ENCODE measurements around the gene ACOXL. TPM values are rescaled to one million over a fixed set of nuclear protein-coding genes. Genes with fewer than 3 reads are reported as not detected.

Gene ACOXL
- total and polyA plus RNA-seq, 8 donors = 4.7 to 30.3 (median 8.3) TPM

DNA sequence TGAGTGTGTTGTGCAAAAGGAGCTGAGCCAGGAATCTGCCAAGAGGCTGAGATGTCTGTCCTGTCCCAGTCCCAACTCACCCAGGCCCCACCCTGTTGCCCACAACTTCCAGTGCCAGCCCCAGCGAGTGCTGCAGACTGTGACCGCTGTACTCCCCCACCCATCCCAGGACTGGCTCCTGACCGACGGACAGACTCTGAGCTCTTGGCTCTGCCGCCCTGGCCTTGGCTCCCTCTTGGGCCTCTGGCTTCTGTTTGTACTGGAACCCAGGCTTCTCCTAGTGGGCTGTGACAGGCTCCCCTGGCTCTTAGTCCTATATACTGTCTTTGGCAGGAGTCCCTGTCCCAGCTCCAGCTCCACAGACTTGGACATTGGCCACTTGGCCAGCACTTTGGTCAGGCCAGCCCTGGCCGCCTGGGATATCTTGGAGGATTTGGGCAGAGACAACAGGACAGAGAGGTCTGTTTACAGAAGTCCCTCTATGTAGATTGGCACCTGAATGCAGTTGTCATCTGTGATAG is 41.1 kb downstream of the ACOXL start:
- no peaks in the 10 kb centered on the region for H3K36me3 ChIP-seq
- DNase-seq = peak in 2 of 4 donors; percentile 78 to 83
- peak; percentile 55 for ATAC-seq
- no peaks in the 10 kb centered on the region for H3K27me3 ChIP-seq
- peaks cover 0 to 3% of the 10 kb centered on the region in 2 donors for H3K4me1 ChIP-seq
- TF ChIP-seq, protein P1, sequence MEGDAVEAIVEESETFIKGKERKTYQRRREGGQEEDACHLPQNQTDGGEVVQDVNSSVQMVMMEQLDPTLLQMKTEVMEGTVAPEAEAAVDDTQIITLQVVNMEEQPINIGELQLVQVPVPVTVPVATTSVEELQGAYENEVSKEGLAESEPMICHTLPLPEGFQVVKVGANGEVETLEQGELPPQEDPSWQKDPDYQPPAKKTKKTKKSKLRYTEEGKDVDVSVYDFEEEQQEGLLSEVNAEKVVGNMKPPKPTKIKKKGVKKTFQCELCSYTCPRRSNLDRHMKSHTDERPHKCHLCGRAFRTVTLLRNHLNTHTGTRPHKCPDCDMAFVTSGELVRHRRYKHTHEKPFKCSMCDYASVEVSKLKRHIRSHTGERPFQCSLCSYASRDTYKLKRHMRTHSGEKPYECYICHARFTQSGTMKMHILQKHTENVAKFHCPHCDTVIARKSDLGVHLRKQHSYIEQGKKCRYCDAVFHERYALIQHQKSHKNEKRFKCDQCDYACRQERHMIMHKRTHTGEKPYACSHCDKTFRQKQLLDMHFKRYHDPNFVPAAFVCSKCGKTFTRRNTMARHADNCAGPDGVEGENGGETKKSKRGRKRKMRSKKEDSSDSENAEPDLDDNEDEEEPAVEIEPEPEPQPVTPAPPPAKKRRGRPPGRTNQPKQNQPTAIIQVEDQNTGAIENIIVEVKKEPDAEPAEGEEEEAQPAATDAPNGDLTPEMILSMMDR (IDR thresholded peaks at IDR 0.05) = no peak
- H3K9me3 ChIP-seq = no peaks in the 10 kb centered on the region
- intact Hi-C loops (cut with DNase I) = no loop called here
- no peak overlapping the region for H3K4me3 ChIP-seq
- H3K27ac ChIP-seq = no peak overlapping the region

DNA sequence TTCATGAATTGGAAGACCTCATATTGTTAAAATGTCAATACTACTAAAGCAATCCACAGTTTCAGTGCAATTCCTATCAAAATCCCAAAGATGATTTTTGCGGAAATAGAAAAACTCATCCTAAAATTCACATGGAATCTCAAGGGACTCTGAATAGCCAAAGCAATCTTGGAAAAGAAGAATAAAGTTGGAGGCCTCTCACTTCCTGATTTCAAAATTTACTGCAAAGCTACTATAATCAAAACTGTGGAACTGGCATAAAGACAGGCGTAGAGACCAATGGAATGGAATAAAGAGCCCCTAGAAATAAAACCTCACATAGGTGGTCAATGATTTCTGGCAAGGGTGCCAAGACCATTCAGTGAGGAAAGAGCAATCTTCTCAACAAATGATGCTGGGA is 42.3 kb downstream of the ACOXL start:
- intact Hi-C loops (cut with DNase I) = no loop called here
- no peaks in the 10 kb centered on the region for H3K36me3 ChIP-seq
- DNase-seq (no peak), ATAC-seq (no peak)
- no peaks in the 10 kb centered on the region for H3K9me3 ChIP-seq
- H3K27ac ChIP-seq = no peak overlapping the region
- H3K27me3 ChIP-seq = no peaks in the 10 kb centered on the region
- TF ChIP-seq, protein P1 (IDR thresholded peaks at IDR 0.05) = no peak
- no peak overlapping the region for H3K4me3 ChIP-seq
- H3K4me1 ChIP-seq = peaks cover 0 to 3% of the 10 kb centered on the region in 2 donors

DNA sequence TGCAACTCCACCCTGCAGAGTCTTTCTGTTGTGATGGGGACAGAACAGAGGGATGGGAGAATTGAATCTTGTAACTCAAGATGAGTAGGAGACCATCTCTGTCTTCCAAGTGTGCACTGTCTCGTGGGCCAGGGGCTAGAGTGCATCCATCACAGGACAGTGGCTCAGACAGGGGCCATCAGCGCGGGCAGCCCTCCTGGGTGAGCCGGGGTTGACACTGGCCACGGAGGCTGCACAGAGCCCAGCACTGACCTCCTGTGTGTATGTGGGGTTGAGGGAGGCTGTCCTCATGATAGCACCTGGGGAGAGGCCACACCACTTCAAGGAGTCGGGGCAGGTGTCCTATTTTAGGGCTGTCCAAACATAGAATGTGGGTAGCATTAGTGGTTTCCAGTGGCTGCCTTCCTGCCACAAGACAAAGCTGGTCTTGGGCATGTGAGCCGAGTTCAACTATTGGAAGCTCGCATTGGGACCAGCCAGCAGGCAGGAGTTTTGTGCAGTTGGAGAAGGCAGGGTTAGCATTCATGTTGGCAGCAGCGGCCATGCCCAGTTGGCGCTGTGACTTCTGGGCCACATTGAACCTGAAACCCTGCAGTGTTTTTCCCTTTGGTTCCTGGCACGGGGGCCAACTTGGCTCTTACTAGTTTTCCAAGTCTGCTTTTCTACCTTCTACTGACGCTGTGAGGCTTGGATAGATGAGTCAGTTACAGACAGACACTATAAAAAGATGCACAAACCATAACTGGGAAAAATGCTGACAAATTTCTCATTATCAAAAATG is 45.3 kb downstream of the ACOXL start:
- ATAC-seq (no peak), DNase-seq (no peak)
- Histone ChIP-seq H3K4me1 (no peaks in the 10 kb centered on the region), H3K9me3 (no peaks in the 10 kb centered on the region), H3K36me3 (no peaks in the 10 kb centered on the region), H3K27me3 (no peaks in the 10 kb centered on the region), H3K4me3 (no peak overlapping the region), H3K27ac (no peak overlapping the region)
- TF ChIP-seq, protein P1 (IDR thresholded peaks at IDR 0.05) = no peak
- intact Hi-C loops (cut with DNase I) = no loop called here

DNA sequence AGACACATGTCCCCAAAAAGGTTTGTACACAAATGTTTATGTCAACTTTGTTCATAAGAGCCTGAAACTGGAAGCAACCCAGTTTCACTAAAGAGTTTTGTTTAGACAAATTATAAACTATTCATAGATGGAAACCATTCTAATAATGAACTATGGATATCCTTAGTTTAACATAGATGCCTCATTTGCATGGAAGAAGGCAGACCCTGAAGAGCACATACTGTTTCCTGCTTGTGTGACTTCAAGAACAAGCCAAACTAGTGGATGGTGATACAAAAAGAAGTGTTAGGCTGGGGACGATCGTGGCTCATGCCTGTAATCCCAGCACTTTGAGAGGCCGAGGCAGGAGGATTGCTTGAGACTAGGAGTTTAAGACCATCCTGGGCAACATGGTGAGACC is 48.1 kb downstream of the ACOXL start:
- Histone ChIP-seq H3K27ac (no peak overlapping the region), H3K27me3 (no peaks in the 10 kb centered on the region), H3K4me3 (no peak overlapping the region), H3K4me1 (no peaks in the 10 kb centered on the region), H3K9me3 (no peaks in the 10 kb centered on the region), H3K36me3 (no peaks in the 10 kb centered on the region)
- no peak for ATAC-seq
- intact Hi-C loops (cut with DNase I) = no loop called here
- no peak for DNase-seq
- TF ChIP-seq, protein P1 (IDR thresholded peaks at IDR 0.05) = no peak

DNA sequence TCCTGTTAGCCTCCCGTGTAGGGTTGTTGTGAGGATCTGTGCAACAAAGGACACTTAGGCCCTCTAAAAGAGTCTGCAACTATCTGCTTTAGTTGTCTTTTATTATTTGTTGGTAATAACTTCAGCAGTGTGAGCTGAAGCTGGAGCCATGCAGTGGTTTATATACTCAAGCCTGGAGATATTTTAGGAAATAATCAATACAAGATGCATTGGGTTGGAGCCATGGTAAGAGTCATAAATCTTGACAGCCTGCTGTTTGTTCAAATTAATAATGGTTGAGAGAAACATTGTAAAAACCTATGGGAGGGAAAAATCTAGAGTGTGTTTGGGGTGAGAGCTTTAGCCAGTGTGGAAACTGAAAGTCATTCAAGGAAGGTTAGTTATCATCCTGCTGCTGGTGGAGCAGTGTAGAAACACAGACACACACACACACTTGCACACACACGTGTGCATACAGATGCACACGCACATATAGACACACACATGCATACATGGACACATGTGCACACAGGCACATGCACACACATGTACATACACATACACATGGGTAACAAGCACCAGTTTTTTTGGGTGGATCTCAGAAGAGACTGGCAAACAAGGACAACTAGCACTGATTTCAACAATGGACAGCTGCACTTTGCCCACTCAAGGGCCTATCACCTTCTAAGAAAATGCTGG is 51.0 kb downstream of the ACOXL start:
- TF ChIP-seq, protein P1 (IDR thresholded peaks at IDR 0.05) = no peak
- no peaks in the 10 kb centered on the region for H3K36me3 ChIP-seq
- ATAC-seq (no peak), DNase-seq (no peak)
- H3K4me1 ChIP-seq = no peaks in the 10 kb centered on the region
- H3K27ac ChIP-seq = no peak overlapping the region
- intact Hi-C loops (cut with DNase I) = no loop called here
- H3K4me3 ChIP-seq = no peak overlapping the region
- H3K9me3 ChIP-seq = no peaks in the 10 kb centered on the region
- H3K27me3 ChIP-seq = no peaks in the 10 kb centered on the region

All from left lung (tissue), 10 donors.